Uterus (tissue), 2 donors: Measurements from ENCODE around the gene ACSS3.

ENCODE experiments used
- CTCF ChIP-seq, 4 experiments: fragments of 200-600 bp in 2 of 4; fragments of 450-650 bp in 2 of 4; sonication (generic) in 2 of 4; IDR thresholded peaks; one replicate each; pipeline ENCODE4 v1.5.1; 2016 to 2019; ENCODE audit warnings: antibody characterized with exemption in 4 of 4, mild to moderate bottlenecking in 2 of 4, moderate library complexity in 1 of 4
- POLR2A ChIP-seq, 2 donors: fragments of 450-650 bp; IDR thresholded peaks; one replicate each; pipeline ENCODE4 v1.6.1; 2016; ENCODE audit warnings: antibody characterized with exemption in 2 of 2, mild to moderate bottlenecking in 1 of 2, moderate library complexity in 1 of 2

DNA sequence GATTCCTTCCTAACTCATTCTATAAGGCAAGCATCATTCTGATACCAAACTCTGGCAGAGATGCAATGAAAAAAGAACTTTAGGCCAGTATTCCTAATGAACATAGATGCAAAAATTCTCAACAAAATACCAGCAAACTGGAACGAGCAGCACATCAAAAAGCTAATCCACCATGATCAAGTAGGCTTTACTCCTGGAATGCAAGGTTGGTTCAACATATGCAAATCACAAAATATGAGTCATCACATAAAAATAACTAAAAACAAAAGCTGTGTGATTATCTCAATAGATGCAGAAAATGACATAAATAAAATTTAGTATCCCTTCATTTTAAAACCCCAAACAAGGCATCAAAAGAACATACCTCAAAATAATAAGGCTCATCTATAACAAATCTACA lies 98.9 kb downstream of the ACSS3 start:
- TF ChIP-seq POLR2A (IDR thresholded peaks at IDR 0.05) (no peak), CTCF (IDR thresholded peaks at IDR 0.05) (no peak)
